ENCODE results near the gene GHR.

DNA sequence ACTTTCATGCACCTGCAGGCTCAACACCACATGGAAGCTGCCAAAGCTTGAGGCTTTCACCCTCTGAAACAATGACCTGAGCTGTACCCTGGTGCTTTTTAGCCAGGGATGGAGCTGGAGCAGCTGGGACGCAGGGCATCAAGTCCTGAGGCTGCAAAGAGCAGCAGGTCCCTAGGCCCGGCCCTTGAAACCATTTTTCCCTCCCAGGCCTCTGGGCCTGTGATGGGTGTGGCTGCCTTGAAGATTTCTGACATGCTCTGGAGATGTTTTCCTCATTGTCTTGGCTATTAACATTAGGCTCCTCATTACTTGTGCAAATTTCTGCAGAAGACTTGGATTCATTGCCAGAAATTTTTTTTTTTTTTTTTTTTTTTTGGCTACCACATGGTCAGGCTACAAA lies 30.3 kb upstream of the GHR start:
- TF ChIP-seq, protein P1, sequence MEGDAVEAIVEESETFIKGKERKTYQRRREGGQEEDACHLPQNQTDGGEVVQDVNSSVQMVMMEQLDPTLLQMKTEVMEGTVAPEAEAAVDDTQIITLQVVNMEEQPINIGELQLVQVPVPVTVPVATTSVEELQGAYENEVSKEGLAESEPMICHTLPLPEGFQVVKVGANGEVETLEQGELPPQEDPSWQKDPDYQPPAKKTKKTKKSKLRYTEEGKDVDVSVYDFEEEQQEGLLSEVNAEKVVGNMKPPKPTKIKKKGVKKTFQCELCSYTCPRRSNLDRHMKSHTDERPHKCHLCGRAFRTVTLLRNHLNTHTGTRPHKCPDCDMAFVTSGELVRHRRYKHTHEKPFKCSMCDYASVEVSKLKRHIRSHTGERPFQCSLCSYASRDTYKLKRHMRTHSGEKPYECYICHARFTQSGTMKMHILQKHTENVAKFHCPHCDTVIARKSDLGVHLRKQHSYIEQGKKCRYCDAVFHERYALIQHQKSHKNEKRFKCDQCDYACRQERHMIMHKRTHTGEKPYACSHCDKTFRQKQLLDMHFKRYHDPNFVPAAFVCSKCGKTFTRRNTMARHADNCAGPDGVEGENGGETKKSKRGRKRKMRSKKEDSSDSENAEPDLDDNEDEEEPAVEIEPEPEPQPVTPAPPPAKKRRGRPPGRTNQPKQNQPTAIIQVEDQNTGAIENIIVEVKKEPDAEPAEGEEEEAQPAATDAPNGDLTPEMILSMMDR (IDR thresholded peaks at IDR 0.05; ENCODE audit: borderline replicate concordance, extremely low read depth, low read length, poor library complexity, severe bottlenecking), result no peak
- TF ChIP-seq EZH2 (IDR thresholded peaks at IDR 0.05; ENCODE audit: borderline replicate concordance, low read depth, low read length, severe bottlenecking), result no peak

Measured in DND-41 (cell line).